Measurements from ENCODE around the gene DUOX2.

DNA sequence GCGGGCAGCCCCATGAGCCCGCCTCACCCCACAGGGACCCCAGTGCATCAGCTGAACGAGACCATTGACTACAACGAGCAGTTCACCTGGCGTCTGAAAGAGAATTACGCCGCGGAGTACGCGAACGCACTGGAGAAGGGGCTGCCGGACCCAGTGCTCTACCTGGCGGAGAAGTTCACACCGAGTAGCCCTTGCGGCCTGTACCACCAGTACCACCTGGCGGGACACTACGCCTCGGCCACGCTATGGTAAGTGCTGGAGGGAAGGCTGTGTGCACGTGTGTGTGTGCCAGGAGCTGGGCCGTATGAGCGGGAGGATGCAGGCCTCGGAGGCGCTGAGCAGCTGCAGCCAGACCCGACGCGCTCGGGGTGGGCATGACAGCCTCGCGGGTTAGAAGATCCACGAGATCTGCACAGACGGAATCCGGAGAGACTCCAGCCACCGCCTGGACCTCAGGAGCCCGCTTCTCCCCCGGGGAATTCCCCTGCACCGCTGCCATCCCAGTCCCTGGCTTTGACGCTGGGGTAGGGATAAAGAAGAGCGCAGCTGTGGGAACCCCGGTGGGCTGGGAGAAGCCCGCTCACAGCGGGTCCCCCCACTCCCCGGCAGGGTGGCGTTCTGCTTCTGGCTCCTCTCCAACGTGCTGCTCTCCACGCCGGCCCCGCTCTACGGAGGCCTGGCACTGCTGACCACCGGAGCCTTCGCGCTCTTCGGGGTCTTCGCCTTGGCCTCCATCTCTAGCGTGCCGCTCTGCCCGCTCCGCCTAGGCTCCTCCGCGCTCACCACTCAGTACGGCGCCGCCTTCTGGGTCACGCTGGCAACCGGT, 2.7 kb upstream of the DUOX2 start:
- TF ChIP-seq, protein P1, sequence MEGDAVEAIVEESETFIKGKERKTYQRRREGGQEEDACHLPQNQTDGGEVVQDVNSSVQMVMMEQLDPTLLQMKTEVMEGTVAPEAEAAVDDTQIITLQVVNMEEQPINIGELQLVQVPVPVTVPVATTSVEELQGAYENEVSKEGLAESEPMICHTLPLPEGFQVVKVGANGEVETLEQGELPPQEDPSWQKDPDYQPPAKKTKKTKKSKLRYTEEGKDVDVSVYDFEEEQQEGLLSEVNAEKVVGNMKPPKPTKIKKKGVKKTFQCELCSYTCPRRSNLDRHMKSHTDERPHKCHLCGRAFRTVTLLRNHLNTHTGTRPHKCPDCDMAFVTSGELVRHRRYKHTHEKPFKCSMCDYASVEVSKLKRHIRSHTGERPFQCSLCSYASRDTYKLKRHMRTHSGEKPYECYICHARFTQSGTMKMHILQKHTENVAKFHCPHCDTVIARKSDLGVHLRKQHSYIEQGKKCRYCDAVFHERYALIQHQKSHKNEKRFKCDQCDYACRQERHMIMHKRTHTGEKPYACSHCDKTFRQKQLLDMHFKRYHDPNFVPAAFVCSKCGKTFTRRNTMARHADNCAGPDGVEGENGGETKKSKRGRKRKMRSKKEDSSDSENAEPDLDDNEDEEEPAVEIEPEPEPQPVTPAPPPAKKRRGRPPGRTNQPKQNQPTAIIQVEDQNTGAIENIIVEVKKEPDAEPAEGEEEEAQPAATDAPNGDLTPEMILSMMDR (IDR thresholded peaks at IDR 0.05) = no peak
- TF ChIP-seq POLR2A (IDR thresholded peaks at IDR 0.05) = no peak
